Panc1 (cell line): ENCODE results near the gene INPP5B. TPM values are rescaled to one million over a fixed set of nuclear protein-coding genes. Genes with fewer than 3 reads are reported as not detected.

Source experiments
- ATAC-seq: fragments of 200-7000 bp; cut with Tn5 transposase; 2 replicates; pipeline ENCODE4 v1.9.1; 2020; ENCODE audit warnings: mild to moderate bottlenecking, moderate library complexity
- BruUV-seq: library from RNA; stranded (reverse); fragments of 400-500 nt; replicated peaks from 2 replicates; lab custom pipeline; 2021; lab: Mats Ljungman, UMichigan
- CTCF ChIA-PET: fragments of 300-600 bp; sonication (Branson Sonifier 250); formaldehyde crosslinking; loops from one replicate; lab custom pipeline; 2022; ENCODE audit warnings: antibody characterized with exemption; lab: Charles Lee
- POLR2A ChIA-PET: fragments of 300-600 bp; sonication (Branson Sonifier 250); formaldehyde crosslinking; loops from one replicate; lab custom pipeline; 2022; ENCODE audit warnings: antibody characterized with exemption; lab: Charles Lee
- DNase-seq: peaks from one replicate; pipeline ENCODE4 v3.0.0-alpha.2; 2010; ENCODE audit warnings: low read depth, low spot score
- H3K27ac ChIP-seq: 2 replicates; pipeline ENCODE4 v1.5.1; 2011; ENCODE audit warnings: mild to moderate bottlenecking, low read length, inconsistent platforms
- H3K27me3 ChIP-seq: fragments of 200-500 bp; sonication (Bioruptor generic); 2 replicates; pipeline ENCODE4 v1.6.0; 2014; ENCODE audit warnings: low read length, inconsistent platforms; ENCODE audit not compliant: control insufficient read depth, insufficient read depth
- H3K36me3 ChIP-seq: fragments of 200-500 bp; sonication (Bioruptor generic); 2 replicates; pipeline ENCODE4 v1.5.1; 2014; ENCODE audit warnings: inconsistent platforms, mild to moderate bottlenecking, low read length, moderate library complexity; ENCODE audit not compliant: control insufficient read depth, insufficient read depth
- H3K4me1 ChIP-seq: 2 replicates; pipeline ENCODE4 v1.5.1; 2011; ENCODE audit warnings: inconsistent platforms, mild to moderate bottlenecking, low read length, moderate library complexity; ENCODE audit not compliant: control insufficient read depth, insufficient read depth
- H3K4me3 ChIP-seq, 2 experiments: 2 replicates each; pipeline ENCODE4 v1.5.1; 2011 to 2012; ENCODE audit warnings: low read depth in 2 of 2, low read length in 2 of 2, mild to moderate bottlenecking in 2 of 2, inconsistent platforms in 1 of 2, moderate library complexity in 1 of 2
- H3K9me3 ChIP-seq: fragments of 200-500 bp; sonication (Bioruptor generic); 2 replicates; pipeline ENCODE4 v1.5.1; 2014; ENCODE audit warnings: low read depth, mild to moderate bottlenecking, inconsistent platforms, low read length, moderate library complexity; ENCODE audit not compliant: control insufficient read depth, insufficient read depth
- POLR2AphosphoS5 ChIP-seq: IDR thresholded peaks from 2 replicates; pipeline ENCODE4 v1.6.1; 2012; ENCODE audit warnings: mild to moderate bottlenecking, low read depth, low read length, moderate library complexity
- SIN3A ChIP-seq: IDR thresholded peaks from 2 replicates; pipeline ENCODE4 v1.6.1; 2012; ENCODE audit warnings: low read depth, mild to moderate bottlenecking, low read length, moderate library complexity, borderline replicate concordance; ENCODE audit not compliant: insufficient read depth
- TCF7L2 ChIP-seq: IDR thresholded peaks from 2 replicates; pipeline ENCODE4 v1.6.1; 2011; ENCODE audit warnings: mild to moderate bottlenecking, low read depth, low read length, inconsistent platforms
- in situ Hi-C: cut with HindIII; loops from 2 replicates; pipeline ENCODE4 v1.10.0; 2016; ENCODE audit warnings: low sequenced_read_pairs, low pct_unique_long_range_greater_than_20kb
- intact Hi-C: fragments of 100-400 bp; cut with micrococcal nuclease; formaldehyde crosslinking; loops from one replicate; pipeline ENCODE4 v1.10.0; 2022; ENCODE audit not compliant: unreplicated experiment
- total RNA-seq: library from RNA; stranded (reverse); gene quantifications from one replicate; pipeline ENCODE4 v1.2.1, GENCODE V29; 2021; ENCODE audit not compliant: unreplicated experiment
- TF ChIP-seq, protein P1 (sequence below): fragments of 450-650 bp; IDR thresholded peaks from 2 replicates; pipeline ENCODE4 v1.5.1; 2017; ENCODE audit warnings: mild to moderate bottlenecking
- TF ChIP-seq, protein P2 (sequence below), 2 experiments: IDR thresholded peaks; 2 replicates each; pipeline ENCODE4 v1.6.1; 2011 to 2012; ENCODE audit warnings: low read depth in 2 of 2, control low read depth in 1 of 2, low read length in 1 of 2, mild to moderate bottlenecking in 1 of 2, moderate library complexity in 1 of 2; ENCODE audit not compliant: insufficient read depth in 1 of 2

The INPP5B gene
- total RNA-seq, 1 experiment from 2014 or later: 17.7 TPM

DNA sequence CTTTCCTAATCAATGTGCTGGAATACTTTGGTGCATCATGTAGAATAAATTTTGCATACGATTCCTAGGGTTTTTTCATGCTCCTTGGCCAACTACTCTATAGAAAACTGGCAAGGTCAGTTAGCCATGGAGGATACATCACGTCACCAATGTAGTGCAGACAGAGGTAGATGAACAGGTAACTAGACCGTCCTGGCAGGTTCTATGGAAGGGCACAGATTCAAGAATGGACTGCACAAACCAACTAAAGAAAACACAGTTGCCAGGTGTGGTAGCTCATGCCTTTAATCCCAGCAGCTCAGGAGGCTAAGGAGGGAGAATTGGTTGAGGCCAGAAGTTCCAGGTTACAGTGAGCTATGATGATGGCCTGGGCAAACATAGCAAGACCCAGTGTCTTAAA lies 97.4 kb downstream of the INPP5B start:
- intact Hi-C loops (no loop called here), in situ Hi-C loops (no loop called here)
- TF ChIP-seq, protein P1, sequence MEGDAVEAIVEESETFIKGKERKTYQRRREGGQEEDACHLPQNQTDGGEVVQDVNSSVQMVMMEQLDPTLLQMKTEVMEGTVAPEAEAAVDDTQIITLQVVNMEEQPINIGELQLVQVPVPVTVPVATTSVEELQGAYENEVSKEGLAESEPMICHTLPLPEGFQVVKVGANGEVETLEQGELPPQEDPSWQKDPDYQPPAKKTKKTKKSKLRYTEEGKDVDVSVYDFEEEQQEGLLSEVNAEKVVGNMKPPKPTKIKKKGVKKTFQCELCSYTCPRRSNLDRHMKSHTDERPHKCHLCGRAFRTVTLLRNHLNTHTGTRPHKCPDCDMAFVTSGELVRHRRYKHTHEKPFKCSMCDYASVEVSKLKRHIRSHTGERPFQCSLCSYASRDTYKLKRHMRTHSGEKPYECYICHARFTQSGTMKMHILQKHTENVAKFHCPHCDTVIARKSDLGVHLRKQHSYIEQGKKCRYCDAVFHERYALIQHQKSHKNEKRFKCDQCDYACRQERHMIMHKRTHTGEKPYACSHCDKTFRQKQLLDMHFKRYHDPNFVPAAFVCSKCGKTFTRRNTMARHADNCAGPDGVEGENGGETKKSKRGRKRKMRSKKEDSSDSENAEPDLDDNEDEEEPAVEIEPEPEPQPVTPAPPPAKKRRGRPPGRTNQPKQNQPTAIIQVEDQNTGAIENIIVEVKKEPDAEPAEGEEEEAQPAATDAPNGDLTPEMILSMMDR: no peak
- TF ChIP-seq POLR2AphosphoS5: no peak
- Histone ChIP-seq H3K4me3 (no peak overlapping the region), H3K4me1 (no peaks in the 10 kb centered on the region), H3K36me3 (peaks cover 2% of the 10 kb centered on the region; the same call in 1 of the 2 replicates), H3K27ac (no peak overlapping the region), H3K9me3 (no peaks in the 10 kb centered on the region), H3K27me3 (no peaks in the 10 kb centered on the region)
- ChIA-PET POLR2A (no interaction called here), CTCF (no interaction called here)
- no peak for DNase-seq
- no TSS peak for BruUV-seq
- ATAC-seq: no peak

DNA sequence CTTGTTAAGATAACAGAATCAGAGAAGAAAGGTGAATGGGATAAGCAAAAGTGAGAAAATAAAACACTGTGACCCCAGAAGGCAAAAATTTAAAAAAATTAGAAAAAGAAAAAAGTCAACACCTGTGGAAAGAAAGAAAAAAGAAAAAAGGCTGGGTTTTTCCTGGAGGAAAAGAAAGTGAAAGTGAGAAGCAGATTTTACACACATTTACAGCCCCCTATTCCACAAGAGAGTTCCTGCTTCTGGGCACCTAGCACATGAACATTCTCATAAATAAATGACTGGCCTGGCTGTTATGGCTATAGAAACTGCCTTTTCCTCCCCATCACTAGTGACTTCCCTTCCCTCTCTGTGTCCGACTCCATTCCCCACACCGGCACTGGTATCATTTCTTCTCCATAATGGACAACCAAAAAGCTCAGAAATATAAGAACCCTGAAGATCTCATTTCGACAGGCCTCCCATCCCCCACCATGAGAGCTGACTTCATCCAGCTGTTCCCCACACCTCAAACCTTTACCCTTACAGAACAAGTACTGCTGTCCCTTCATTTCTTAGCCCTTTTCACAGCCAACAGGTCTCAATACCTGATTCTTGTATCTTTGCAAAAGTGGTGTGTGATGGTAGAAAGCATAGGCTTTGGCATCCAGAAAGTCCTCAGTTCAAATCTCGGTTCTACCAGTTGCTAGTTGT lies 100.1 kb downstream of the INPP5B start:
- DNase-seq (no peak), ATAC-seq (no peak)
- in situ Hi-C loops (no loop called here), intact Hi-C loops (no loop called here)
- ChIA-PET POLR2A (interaction anchor here (0.6 kb wide), 1 partner anchor 48 kb away, joined by 6 read pairs; no protein-coding TSS in a partner anchor), CTCF (no interaction called here)
- Histone ChIP-seq H3K27me3 (no peaks in the 10 kb centered on the region), H3K4me1 (no peaks in the 10 kb centered on the region), H3K36me3 (peaks cover 2% of the 10 kb centered on the region; the same call in 1 of the 2 replicates), H3K27ac (no peak overlapping the region), H3K9me3 (no peaks in the 10 kb centered on the region), H3K4me3 (no peak overlapping the region)
- BruUV-seq: no TSS peak
- TF ChIP-seq SIN3A (no peak), TCF7L2 (no peak), POLR2AphosphoS5 (no peak)
- TF ChIP-seq, protein P2, sequence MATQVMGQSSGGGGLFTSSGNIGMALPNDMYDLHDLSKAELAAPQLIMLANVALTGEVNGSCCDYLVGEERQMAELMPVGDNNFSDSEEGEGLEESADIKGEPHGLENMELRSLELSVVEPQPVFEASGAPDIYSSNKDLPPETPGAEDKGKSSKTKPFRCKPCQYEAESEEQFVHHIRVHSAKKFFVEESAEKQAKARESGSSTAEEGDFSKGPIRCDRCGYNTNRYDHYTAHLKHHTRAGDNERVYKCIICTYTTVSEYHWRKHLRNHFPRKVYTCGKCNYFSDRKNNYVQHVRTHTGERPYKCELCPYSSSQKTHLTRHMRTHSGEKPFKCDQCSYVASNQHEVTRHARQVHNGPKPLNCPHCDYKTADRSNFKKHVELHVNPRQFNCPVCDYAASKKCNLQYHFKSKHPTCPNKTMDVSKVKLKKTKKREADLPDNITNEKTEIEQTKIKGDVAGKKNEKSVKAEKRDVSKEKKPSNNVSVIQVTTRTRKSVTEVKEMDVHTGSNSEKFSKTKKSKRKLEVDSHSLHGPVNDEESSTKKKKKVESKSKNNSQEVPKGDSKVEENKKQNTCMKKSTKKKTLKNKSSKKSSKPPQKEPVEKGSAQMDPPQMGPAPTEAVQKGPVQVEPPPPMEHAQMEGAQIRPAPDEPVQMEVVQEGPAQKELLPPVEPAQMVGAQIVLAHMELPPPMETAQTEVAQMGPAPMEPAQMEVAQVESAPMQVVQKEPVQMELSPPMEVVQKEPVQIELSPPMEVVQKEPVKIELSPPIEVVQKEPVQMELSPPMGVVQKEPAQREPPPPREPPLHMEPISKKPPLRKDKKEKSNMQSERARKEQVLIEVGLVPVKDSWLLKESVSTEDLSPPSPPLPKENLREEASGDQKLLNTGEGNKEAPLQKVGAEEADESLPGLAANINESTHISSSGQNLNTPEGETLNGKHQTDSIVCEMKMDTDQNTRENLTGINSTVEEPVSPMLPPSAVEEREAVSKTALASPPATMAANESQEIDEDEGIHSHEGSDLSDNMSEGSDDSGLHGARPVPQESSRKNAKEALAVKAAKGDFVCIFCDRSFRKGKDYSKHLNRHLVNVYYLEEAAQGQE (IDR thresholded peaks at IDR 0.05; ENCODE audit: insufficient read depth in 1 of 2, low read depth in 2 of 2, low read length in 1 of 2): no peak
- TF ChIP-seq, protein P1: no peak
